Germinal center (tissue), 1 donor: ENCODE data around the gene SRRD.

ENCODE experiments used
- DNase-seq: peaks from one replicate; pipeline ENCODE4 v3.0.0; 2012; ENCODE audit warnings: mixed read lengths, low spot score

The SRRD gene

GRCh38 chr22:26453812-26454500 lies 29.7 kb upstream of the SRRD start:
- DNase-seq, result no peak

GRCh38 chr22:26457661-26458272 lies 25.9 kb upstream of the SRRD start:
- no peak for DNase-seq

GRCh38 chr22:26460202-26460601 lies 23.5 kb upstream of the SRRD start:
- no peak for DNase-seq

- DNase-seq, result peak; percentile 37
These were observed 22.4 kb upstream of the SRRD start for GRCh38 chr22:26461188-26461810.

- DNase-seq, result no peak
These were observed 21.6 kb upstream of the SRRD start for GRCh38 chr22:26462051-26462450.

GRCh38 chr22:26462641-26463040 lies 21.0 kb upstream of the SRRD start:
- DNase-seq, result no peak

- DNase-seq, result no peak
These were observed 20.5 kb upstream of the SRRD start for GRCh38 chr22:26463101-26463661.

- no peak for DNase-seq
These were observed 20.0 kb upstream of the SRRD start for GRCh38 chr22:26463688-26464087.

- no peak for DNase-seq
These were observed 19.4 kb upstream of the SRRD start for GRCh38 chr22:26464312-26464711.

GRCh38 chr22:26466196-26466595 lies 17.5 kb upstream of the SRRD start:
- DNase-seq, result no peak

GRCh38 chr22:26470807-26471206 lies 12.9 kb upstream of the SRRD start:
- no peak for DNase-seq

GRCh38 chr22:26471522-26471921 lies 12.2 kb upstream of the SRRD start:
- no peak for DNase-seq

GRCh38 chr22:26474682-26475081 lies 9.0 kb upstream of the SRRD start:
- no peak for DNase-seq

GRCh38 chr22:26476705-26477340 lies 6.9 kb upstream of the SRRD start:
- DNase-seq, result no peak

GRCh38 chr22:26477341-26477731 lies 6.3 kb upstream of the SRRD start:
- DNase-seq, result no peak

GRCh38 chr22:26479043-26479791 lies 4.5 kb upstream of the SRRD start:
- DNase-seq, result no peak

- DNase-seq, result peak; percentile 36
These were observed 3.7 kb upstream of the SRRD start for GRCh38 chr22:26479792-26480610.

GRCh38 chr22:26480611-26480932 lies 3.1 kb upstream of the SRRD start:
- no peak for DNase-seq

GRCh38 chr22:26481112-26481693 lies 2.5 kb upstream of the SRRD start:
- DNase-seq, result no peak

GRCh38 chr22:26481694-26482093 lies 2.0 kb upstream of the SRRD start:
- DNase-seq, result no peak

- DNase-seq, result no peak
These were observed 1.5 kb upstream of the SRRD start for GRCh38 chr22:26482161-26482560.
